Measurements from ENCODE around the gene CCDC175.

DNA sequence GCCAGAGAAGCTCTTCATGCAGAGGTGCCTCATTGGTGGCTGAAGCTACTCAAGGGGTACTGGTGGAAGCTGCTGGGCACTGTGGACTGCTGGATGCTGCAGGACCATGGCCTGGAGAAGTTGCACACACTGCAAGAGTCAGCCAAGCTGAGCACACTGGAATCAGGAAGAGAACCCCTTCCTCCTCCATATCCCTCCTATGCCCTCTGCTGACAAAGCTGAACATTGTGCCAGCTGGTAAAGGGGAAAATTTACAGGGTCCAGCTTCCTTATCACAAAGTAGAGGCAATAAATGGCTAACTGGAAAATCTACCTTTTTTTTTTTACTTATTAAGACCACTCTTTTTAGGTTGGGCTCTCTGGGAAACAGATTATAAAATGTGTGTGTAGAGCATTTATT, 6.5 kb downstream of the CCDC175 start:
- TF ChIP-seq POLR2A (IDR thresholded peaks at IDR 0.05; ENCODE audit: low read depth, low read length) (no peak), POLR2AphosphoS5 (IDR thresholded peaks at IDR 0.05; ENCODE audit: low read depth, low read length) (no peak), TAF1 (IDR thresholded peaks at IDR 0.05; ENCODE audit: low read depth, low read length) (no peak)

Data from GM12891 (cell line).